Gastroesophageal sphincter (tissue), 3 donors: ENCODE data around the gene DIABLO.

Source experiments
- CTCF ChIP-seq, 4 experiments: fragments of 200-600 bp in 2 of 4; fragments of 450-650 bp in 2 of 4; sonication (generic) in 1 of 4; IDR thresholded peaks; one replicate each; pipeline ENCODE4 v1.5.1; 2017 to 2019; ENCODE audit warnings: antibody characterized with exemption in 4 of 4, mild to moderate bottlenecking in 2 of 4, moderate library complexity in 2 of 4
- POLR2A ChIP-seq, 2 donors: fragments of 450-650 bp; IDR thresholded peaks; one replicate each; pipeline ENCODE4 v1.6.1; 2017; ENCODE audit warnings: antibody characterized with exemption in 2 of 2, mild to moderate bottlenecking in 2 of 2, moderate library complexity in 1 of 2
- POLR2AphosphoS5 ChIP-seq: sonication (generic); formaldehyde crosslinking; IDR thresholded peaks from one replicate; pipeline ENCODE4 v1.6.1; 2017; ENCODE audit warnings: antibody characterized with exemption

- peak; percentile 64 to 67 for TF ChIP-seq POLR2A (IDR thresholded peaks at IDR 0.05)
- TF ChIP-seq CTCF (IDR thresholded peaks at IDR 0.05): peak in 1 of 4 experiments; percentile 12
- TF ChIP-seq POLR2AphosphoS5: peak; percentile 97
Measured at GRCh38 chr12:122266230-122266901, 40.5 kb upstream of the DIABLO start, which contains the start of gene VPS33A.
